Hematopoietic multipotent progenitor cell treated with erythropoietin and hydrocortisone succinate and interleukin-3 and kit ligand, for 8 days (in vitro differentiated cells): ENCODE data around the gene PAX2.

Experiments
- DNase-seq: peaks from one replicate; pipeline ENCODE4 v3.0.0-alpha.2; 2015

Gene PAX2

DNA sequence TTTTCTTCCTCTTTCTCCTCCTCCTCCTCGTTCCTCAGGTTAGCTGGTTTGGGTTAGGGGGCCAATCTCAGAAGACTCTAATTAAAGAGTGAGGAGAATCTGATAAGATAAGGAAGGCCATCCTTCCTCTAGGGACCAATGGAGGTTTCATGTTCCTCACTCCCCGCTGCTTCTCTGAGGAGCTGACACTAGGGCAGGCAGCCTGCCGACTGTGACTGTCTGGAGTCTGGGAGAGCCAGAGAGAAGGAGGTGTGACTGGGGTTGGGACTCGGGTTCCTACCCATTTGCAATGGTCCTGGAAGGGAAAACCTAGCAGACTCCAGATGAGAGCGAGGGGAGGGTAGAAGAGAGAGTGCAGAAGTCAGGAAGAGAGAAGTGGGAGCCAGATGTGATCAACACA lies 15.3 kb downstream of the PAX2 start:
- DNase-seq: no peak

DNA sequence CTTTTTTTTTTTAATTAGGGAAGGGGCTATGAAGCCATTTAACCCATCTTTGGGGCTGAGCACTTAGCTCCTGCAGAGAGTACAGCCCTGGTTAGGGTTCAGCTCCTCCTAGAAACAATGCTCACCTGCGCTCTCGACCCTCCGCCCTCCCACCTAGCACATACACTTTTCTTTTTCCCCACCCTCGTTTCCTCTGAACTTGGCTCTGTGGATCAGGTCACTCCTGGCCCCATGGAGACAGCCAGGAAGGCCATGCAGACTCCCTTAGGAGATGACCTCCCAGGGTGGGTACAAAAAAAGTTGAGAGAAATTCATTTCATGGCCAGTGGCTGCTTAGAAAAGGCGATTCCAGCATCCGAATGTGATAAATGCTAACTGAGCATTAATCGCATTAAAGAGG lies 15.8 kb downstream of the PAX2 start:
- DNase-seq: no peak

- no peak for DNase-seq
These were observed 17.8 kb downstream of the PAX2 start for GRCh38 chr10:100763043-100763747.

DNA sequence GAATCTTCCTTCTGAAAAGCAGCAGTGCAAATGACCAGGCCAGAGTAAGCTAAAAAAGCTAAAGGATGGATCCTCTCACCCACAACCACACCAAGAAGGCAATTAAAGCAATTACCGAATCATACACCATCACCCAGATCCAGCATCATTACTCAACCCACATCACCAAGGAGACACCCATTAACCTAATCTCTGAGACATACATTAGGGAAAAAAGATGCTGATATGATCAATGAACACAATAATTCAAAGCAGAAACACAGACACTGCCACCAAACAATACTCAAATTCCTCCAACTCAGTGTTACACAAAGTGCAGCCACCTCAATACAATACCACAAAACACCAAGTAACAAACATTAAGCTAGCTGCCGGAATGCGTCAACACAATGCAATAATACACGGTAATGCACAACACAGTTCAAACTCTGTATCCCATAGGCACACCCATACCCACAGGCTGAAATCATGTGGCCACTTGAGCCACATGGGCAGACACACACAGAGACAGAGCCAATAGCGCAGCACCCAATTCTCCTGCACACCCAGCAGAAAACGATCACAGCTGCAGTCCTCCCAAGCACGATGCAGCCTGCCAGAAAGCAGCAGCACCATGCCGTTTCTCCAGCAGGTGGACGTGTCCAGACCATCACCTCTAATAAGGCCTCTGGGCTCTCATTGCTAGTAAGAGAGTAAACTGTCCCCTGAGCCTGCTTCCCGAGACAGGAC lies 21.5 kb downstream of the PAX2 start:
- no peak for DNase-seq

GRCh38 chr10:100767422-100767775 lies 22.0 kb downstream of the PAX2 start:
- DNase-seq: no peak

DNA sequence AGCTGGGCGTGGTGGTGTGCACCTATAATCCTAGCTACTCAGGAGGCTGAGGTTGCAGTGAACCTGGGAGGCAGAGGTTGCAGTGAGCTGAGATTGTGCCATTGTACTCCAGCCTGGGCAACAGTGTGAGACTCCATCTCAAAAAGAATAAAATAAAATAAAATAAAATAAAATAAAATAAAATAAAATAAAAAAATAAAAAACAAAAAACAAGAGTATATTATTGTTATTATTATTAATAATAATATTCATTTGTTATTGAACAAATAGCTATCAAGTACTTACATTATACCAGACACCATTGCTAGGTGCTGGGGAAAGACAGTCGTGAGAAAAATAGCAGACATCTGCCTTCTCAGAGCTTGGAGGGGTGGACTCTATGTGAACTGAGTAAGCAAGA lies 24.1 kb downstream of the PAX2 start:
- no peak for DNase-seq

DNA sequence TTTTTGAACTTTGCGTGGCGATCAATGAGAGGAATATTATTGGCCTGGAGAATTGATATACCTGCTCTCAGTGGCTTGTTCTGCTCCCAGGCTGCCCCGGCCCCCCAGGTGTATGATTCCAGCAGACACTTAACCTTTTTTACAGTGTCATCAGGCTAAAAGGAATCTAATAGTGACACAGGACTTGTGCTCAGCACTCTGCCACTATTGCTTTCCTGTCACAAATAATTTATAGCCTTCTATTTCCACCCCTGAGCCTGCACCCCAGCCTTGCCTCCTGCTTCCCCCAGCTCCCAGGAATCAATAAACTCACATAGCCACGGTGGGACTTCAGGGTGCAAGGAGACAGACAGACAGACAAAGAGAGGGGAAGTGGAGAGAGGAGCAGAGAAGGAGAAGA lies 28.3 kb downstream of the PAX2 start:
- no peak for DNase-seq

DNA sequence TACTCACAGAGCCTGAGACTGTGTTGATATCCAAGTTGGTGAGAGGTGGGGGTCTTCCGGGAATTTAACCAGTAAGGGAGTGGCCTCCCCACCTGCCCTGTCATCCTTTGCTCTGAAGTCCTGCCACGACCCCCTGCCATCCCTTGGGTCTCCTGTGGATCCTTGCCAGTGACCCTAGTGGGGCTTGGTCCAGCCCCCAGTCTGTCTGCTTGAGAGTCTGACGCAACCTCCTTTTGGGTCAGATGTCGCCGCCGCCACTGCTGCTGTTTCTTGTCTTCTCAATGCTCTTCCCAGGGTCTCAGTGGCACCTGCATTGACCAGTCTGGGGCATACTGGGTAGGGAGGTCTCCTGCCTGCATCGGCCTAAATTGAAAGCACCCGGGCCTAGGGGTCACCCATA lies 28.8 kb downstream of the PAX2 start:
- DNase-seq: no peak

- DNase-seq: no peak
These were observed 29.5 kb downstream of the PAX2 start for GRCh38 chr10:100774876-100775275.

DNA sequence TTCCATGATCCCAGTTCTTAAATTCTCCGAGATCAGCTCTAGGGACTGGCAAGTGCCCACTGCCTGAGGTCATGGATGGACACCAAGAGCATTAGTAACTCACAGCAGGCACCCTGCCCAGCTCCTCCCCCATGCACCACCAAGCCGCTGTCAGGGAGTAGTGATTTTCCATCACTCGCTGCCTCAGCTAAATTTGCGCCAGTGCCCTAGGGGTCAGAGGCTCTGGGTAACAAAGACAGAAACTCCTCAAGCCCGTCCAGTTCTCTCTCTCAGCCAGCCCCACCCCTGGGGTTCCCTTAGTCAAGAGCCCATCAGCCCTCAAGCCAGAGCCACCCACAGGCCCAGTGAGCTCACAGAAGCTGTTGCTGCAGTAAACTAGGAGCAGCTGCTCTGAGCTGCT lies 30.0 kb downstream of the PAX2 start:
- DNase-seq: no peak

DNA sequence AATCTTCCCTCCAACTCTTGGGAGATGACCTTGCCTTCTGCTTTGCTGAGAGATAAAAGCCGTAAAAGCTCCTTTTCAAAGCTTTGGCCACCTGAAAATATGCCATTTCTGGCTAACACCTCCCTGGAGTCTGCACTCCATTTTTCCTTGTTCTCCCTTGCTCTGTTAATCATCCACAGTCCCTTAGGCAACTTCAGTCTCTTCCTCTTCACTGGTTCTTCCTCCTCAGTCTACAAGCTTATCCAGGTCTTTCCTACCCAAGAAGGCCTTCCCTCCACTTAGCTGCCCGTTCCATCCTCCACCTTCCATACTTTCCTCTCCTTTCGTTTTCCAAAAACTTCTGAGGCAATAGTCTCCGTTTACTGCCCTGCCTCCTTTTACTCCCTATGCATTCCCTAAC lies 30.5 kb downstream of the PAX2 start:
- DNase-seq: no peak

DNA sequence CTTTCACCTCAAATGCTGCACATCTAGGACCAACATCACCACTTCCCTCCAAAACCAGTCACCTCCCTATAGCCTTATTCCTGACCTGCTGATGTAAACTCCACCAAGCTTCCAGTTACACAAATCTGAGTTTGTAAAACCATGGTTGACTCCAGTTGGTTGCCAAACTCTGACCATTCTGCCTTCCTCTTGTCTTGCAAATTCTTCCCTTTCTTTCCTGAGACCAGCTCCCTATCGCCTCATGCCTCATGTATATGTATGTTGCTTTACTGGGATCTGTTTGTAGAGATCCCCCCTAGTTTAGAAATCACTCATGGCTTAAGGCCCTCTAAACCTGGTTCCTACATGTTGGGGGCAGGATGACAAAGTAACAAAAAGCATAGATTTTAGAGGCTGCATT lies 31.3 kb downstream of the PAX2 start:
- no peak for DNase-seq

DNA sequence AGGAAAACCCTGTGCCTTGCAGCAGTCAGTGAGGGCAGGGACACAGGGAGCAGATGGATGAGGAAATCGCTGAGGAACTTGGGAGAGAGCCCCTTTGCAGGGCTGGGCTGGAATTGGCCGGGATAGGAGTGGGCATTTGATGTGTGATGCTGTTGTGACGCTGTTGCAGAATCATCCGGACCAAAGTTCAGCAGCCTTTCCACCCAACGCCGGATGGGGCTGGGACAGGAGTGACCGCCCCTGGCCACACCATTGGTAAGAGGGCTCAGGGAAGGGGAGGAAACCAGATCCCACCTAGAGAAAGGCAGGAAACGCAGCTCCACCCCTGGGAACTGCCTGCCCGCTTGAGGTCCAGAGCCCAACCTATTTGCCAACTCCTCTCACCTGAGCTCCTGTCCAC lies 33.9 kb downstream of the PAX2 start:
- no peak for DNase-seq

DNA sequence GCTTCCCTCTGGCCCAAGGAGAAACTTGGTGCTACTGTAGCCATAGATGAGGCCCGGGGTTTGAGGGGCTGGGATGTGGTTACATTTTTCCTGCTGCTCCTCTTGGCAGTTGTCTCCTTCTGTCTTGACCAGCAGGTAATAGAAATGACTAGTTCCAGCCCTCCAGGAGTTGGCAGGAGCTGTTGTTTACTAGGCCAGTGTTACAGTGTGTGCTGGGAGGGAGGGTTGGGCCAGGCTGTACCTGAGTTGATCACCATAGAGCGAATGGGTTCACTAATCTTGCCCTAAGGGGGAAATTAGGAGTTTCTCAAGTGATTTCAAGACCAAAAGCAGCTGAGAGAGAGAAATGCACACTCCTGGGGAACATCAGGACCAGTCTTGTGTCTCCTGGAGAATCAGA lies 34.9 kb downstream of the PAX2 start:
- DNase-seq: no peak

- no peak for DNase-seq
These were observed 35.8 kb downstream of the PAX2 start for GRCh38 chr10:100781145-100781665.

- no peak for DNase-seq
These were observed 37.3 kb downstream of the PAX2 start for GRCh38 chr10:100782461-100783244.

GRCh38 chr10:100784126-100784525 lies 38.7 kb downstream of the PAX2 start:
- no peak for DNase-seq

GRCh38 chr10:100786591-100786990 lies 41.2 kb downstream of the PAX2 start:
- DNase-seq: no peak

GRCh38 chr10:100788002-100788903 lies 42.9 kb downstream of the PAX2 start:
- DNase-seq: no peak

DNA sequence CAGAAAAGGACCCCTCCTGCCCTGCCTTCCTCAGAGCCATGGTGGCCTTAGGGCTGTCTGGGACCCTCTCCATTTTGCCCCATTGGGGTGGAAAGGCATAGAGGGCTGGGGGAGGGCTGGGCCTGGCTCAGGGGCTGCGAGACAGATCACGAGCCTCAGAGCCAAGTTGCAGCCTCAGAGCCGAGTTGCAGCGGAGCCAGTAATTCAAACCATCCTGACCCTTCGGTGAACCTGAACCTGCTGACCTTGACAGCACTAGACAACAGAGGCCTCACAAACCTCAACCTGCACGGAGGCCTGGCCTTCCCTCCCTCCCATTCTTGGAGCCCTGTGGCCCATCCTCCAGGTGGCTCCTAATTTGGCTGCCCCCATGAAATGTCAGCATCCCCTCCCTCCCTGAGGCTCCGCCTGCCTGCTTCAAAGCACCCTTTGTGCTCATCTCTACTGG lies 45.4 kb downstream of the PAX2 start:
- no peak for DNase-seq

DNA sequence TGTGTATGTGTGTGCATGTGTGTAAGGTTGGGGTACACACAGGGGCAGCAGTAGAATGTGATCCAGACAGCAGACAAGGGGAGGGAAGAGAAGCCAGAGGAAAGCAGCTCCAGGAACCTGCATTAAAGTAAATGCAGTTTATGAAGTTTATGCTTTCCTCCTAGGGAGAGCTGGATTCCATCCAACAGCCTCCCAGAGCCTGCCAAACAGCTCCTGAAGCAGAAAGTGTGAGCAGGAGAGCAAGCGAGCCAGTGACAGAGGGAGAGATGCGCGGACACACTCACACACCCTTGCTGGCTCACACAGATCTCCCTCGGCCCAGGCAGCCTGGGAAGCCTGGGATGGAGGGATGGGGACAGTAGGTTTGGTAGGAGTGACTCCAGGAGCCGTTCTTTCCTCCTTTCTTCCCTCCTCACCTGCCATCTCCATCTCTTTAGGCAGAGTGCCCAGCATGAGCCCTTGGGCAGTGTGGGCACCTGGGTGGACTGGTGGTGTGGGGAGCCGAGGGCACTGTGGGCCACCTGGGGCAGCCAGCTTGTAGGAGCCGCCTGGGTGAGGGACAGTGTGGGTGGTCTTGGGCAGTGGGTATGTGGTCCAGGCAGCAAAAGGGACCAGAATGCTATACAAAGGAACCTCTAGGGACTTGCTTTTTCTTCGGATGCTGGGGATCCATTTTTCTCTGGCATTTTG lies 46.1 kb downstream of the PAX2 start:
- DNase-seq: no peak

DNA sequence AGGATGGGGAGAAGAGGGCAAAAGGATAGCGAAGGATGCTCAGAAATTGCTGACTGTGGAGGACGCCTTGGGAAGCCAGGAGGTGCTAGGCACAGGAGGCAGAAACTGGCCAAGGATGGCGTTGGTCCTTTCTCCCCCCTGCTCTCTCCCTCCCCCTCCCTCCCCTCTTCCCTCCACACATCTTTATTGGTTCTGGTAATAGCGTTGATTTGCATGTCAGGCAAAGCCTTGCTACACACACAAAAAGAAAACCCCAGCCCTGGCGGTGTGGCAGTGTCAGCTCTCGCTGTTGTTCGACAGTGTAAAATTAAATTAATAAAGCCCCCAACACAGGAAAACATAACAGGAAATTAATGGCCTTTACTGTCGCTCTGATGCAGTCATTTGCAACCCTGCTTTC lies 47.2 kb downstream of the PAX2 start:
- no peak for DNase-seq
